GM19328 (cell line): Measurements from ENCODE around the gene AGRN.

Experiments used
- ATAC-seq: cut with Tn5 transposase; IDR thresholded peaks from one replicate; pipeline ENCODE4 v1.9.1; 2021; ENCODE audit warnings: mild to moderate bottlenecking, moderate library complexity; ENCODE audit not compliant: unreplicated experiment

Gene AGRN

DNA sequence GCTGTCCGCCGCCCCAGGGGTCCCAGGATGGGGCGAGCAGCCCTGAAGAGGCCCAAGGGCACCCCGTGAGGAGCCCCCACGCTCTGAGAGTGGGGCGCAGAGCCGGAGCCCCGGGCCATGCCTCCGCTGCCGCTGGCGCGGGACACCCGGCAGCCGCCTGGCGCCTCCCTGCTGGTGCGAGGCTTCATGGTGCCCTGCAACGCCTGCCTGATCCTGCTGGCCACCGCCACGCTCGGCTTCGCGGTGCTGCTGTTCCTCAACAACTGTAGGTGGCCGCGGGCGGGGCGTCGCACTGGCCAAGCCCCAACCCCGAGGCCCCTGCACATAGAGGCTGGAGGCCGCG is 14.5 kb downstream of the AGRN start:
- ATAC-seq, result no peak

DNA sequence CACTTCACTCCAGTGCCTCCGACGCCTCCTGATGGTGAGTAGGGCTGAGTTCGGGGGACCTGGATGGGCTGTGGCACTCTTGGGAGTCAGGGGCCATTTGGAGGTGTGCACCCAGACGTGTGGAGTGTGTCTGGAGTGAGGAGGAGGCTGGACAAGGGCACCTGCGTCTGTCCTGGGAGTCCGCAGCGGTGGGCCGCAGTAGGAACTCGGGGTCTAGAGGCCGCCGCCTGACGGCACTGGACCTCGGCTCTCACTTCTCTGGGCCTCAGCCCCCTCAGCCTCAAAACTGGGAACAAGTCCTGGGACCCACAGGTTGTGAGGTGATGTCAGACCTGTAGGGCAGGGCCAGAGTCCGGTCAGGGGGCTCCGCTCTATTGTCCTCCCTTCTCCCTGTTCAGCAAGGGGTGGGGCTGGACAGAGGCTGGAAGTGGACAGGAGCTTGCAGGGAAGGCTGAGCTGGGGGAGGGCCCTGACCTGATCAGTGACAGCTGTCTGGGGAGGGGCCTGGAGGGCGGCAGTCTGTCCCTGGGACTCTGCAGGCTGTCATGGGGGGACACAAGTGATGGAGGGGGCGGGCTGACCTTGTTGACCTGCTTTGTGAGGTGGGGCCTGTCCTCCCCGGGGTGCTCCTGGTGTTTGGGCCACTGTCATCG is 15.5 kb downstream of the AGRN start:
- no peak for ATAC-seq

DNA sequence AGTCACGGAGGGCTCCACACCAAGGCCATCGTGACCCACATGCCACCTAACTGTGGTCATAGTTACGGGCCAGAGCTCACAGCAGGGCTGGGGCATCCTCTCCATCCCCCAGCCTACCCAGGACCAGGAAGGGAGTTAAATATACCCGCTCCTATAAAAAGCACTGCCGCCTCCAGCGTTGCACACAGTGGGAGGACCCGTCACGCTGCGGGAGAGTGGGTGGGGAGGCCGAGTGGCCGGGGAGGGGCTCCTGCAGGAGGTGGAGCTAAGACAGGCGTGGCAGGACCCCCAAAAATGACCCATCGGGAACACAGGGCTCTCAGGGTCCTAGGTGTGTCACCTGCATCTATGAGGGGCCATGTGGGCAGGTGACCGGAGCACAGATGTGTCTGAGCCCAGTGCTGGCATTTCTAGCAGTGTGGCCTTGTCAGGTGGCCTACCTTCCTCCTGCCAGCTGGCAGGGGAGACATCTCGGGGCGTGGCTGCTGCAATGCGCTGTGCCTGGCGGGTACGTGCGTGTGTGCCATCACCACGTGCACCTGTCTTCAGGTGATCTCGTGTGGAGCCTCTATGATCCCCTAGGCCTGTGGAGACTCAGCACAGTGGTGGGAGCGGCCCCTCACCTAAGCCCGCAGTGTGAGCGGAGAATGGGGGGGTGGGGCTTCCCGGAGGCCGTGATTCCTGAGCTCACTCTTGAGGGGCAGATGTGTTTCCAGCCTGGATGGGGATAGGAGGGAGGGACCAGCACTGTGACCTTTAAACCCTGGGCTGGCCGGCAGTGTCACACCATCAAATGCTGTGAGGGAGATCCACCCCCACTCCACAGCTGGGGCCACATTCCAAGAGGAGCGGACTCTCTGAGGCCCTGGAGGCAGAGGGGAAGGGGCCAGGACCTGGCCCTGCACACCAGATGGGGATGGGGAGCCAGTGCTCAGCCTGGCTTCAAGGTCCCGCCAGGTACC is 17.7 kb downstream of the AGRN start:
- ATAC-seq, result no peak

DNA sequence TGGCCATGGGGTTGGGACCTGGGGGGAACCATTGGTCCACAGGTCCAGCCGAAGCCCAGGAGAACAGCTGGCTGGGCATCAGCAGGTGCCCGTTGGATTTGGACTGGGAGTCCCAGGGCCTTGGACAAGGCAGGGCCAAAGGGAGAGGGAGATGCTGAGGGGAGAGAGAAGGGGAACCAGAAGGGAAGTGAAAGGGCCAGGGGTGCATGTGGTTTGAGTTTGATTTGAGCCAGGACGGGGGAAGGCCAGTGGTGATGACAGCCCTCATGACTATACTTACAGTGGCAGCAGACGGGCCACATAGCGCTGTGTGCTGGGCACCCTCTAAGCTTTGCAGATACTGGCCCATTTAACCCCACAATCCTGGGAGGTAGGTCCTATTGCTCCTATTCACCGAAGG is 18.8 kb downstream of the AGRN start:
- no peak for ATAC-seq

DNA sequence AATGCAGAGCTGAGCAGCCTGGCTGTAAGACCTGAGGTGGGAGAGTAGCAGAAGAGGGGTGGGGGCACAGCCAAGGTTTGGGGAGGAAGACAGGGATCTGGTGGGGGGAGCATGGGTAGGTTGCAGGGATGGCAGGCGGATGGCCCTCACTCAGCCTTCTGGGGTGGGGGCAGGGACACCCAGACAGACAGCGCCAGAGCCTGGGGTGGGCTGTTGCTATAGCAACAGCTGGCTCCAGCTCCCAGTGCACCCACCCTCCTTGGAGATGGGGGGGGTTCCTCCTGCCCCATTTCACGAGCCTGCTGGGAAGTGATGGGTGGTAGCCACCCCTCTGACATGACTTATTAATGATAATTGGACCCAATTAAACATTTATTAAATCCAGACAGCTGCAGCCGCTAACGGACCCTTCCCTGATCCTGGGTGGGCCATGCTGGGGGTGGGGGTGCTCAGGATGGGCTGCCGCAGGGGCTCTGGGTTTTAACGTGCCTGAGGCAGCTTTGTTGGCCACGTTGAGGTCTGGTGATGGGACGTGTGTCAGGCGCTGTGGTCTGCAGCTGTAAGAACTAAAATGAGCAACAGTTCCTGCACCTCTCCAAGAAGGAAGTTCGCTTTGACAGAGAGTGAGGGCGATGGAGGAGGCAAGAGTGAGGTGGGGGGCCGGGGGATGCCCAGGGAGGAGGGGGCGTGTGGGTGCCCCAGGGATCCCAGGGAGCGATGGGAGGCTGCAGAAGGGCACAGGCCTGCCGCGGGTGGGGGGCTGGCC is 19.4 kb downstream of the AGRN start:
- no peak for ATAC-seq

DNA sequence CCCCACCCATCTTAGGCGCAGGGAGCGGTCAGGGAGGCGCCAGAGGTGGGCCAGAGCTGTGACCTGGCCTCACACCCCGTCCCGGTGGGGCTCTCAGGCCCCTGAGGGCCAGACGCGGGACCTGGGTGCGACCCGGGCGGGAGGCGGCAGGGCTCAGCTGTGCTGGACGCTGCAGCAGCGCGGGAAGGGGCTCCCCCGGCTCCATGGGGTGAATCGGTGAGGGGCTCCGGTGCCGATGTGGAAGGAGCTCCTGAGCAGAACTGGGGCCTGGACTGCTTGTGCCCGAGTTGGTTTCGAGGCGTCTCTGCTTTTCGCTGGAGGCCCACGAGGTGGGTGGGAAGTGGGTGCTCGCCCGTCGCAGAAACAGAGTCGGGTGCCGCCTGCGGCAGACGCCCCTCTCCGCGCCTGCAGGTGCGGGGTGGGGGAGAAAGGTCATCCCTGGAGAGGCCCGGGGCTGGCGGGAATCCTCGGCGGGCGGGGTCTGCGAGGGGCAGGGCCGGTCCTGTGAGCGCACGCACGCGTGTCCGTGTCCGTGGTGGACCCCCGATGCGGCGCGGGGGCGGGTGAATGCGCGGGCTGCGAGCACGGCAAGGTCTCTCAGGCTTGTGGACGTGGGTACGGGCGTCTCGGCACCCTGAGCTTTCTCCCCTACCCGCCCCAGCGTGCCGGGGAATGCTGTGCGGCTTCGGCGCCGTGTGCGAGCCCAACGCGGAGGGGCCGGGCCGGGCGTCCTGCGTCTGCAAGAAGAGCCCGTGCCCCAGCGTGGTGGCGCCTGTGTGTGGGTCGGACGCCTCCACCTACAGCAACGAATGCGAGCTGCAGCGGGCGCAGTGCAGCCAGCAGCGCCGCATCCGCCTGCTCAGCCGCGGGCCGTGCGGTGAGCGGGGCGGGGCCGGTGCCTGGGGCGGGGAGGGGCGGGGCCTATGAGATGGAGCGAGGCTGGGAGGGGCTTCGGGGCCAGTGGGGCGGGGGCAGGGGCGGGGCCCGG is 20.4 kb downstream of the AGRN start:
- no peak for ATAC-seq

DNA sequence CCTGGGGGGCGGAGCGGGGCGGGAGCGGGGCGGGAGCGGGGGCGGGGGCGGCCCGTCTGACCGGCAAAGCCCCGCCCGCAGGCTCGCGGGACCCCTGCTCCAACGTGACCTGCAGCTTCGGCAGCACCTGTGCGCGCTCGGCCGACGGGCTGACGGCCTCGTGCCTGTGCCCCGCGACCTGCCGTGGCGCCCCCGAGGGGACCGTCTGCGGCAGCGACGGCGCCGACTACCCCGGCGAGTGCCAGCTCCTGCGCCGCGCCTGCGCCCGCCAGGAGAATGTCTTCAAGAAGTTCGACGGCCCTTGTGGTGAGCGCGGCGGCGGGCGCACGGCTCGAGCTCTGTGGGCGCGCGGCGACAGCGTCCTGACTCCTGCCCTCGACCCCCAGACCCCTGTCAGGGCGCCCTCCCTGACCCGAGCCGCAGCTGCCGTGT is 21.2 kb downstream of the AGRN start:
- ATAC-seq, result no peak

DNA sequence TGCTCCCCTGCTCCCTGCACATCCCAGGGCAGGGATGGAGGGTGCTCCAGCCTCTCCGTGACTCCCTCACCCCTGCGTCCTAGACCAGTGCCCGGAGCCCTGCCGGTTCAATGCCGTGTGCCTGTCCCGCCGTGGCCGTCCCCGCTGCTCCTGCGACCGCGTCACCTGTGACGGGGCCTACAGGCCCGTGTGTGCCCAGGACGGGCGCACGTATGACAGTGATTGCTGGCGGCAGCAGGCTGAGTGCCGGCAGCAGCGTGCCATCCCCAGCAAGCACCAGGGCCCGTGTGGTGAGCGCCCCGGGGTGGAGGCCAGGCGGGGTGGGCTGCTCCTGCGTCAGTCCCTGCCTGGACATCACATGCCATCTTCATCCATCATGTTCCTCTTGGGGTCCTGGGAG is 22.0 kb downstream of the AGRN start:
- ATAC-seq, result no peak

DNA sequence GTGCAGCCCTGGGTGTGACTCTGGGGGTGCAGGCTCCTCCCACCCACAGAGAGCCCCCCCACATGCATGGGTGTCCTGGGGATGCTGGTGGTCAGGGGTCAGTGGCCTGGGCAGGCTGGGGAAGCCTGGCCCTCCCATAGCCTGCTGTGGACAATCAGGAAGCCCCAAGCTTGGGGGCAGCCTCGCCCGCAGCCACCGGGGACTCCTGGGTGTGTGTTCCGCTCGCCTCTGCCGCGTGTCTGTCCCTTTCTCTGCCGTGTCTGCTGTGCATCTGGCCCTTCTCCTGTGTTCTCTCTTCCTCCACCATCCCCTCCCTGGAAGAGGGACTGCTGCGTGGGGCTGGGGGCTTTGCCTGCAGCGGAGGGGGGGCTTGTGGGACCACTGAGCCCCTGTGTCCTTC is 22.9 kb downstream of the AGRN start:
- ATAC-seq, result no peak

DNA sequence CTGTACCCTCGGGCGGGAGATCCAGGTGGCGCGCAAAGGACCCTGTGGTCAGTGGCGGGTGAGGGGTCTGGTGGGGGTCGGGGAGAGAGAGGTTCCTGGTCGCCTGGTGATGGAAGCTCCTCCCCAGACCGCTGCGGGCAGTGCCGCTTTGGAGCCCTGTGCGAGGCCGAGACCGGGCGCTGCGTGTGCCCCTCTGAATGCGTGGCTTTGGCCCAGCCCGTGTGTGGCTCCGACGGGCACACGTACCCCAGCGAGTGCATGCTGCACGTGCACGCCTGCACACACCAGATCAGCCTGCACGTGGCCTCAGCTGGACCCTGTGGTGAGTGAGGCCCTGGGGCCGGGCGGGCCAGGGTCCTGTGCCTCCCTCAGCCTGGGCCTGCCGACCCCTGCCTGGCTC is 23.5 kb downstream of the AGRN start:
- no peak for ATAC-seq

DNA sequence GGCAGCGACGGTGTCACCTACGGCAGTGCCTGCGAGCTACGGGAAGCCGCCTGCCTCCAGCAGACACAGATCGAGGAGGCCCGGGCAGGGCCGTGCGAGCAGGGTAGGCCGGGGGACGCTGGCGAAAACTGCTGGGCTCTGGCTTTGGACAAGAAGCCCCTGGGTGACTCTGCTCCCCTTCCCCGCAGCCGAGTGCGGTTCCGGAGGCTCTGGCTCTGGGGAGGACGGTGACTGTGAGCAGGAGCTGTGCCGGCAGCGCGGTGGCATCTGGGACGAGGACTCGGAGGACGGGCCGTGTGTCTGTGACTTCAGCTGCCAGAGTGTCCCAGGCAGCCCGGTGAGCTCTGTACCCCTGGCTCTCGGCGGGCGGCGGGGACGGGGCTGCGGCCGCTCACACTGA is 24.0 kb downstream of the AGRN start:
- ATAC-seq, result no peak

DNA sequence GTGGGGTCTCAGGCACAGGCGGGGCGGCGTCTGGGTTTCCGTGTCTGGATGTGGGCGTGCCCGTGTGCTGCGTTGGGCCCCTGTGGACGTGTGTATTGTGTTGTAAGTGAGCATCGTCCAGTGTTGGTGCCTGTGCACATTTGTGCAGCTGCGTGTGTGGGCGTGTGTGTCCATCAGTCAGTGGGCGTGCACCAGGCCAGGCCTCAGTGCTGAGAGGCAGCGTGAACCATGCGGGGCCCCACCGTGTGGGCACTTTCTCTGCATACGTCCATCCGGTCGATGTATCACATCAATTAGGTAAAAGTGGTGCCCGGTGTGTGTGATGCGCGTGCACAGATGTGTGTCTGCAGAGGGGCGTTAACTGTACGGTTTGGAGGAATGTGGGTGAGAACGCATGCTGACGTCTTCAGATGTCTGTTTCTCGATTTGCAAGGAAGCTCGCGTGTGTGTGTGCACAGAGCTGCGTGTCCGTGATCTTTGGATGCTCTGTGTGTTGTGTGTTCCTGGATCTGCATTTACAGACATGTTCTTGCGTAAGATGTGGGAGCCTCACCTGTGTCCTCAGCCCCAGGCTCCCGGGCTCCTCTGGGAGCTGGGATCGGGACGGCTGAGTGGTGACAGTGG is 24.6 kb downstream of the AGRN start:
- ATAC-seq, result no peak

DNA sequence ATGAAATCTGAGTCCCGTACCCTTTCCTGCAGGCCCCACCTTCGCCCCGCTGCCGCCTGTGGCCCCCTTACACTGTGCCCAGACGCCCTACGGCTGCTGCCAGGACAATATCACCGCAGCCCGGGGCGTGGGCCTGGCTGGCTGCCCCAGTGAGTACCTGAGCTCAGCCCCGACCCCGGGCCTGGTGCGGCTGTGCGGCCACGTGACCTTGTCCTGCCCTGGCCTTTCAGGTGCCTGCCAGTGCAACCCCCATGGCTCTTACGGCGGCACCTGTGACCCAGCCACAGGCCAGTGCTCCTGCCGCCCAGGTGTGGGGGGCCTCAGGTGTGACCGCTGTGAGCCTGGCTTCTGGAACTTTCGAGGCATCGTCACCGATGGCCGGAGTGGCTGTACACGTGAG is 25.2 kb downstream of the AGRN start:
- ATAC-seq, result no peak

DNA sequence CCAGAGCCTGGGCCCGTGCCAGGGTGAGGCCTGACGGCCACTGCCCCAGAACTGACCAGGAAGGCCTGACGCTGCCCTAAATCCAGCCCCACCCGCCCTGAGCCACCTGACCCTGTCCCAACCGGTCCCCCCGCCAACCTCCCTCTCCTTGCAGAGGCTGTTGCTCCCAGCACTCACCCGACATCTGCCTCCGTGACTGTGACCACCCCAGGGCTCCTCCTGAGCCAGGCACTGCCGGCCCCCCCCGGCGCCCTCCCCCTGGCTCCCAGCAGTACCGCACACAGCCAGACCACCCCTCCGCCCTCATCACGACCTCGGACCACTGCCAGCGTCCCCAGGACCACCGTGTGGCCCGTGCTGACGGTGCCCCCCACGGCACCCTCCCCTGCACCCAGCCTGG is 26.3 kb downstream of the AGRN start:
- no peak for ATAC-seq

DNA sequence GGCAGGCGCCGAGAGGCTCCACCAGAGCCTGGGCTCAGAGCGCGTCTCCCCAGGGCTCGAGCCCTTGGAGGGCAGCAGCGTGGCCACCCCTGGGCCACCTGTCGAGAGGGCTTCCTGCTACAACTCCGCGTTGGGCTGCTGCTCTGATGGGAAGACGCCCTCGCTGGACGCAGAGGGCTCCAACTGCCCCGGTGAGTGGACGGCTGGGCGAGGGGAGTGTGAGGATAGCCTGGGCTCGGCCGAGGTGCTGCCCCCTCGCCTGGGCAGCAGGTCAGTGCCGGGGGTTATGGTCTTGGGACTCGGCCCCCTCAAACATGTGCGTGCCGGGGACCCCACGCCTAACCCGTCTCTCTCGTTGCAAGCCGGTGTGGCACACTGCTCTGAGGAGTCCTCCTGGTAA is 26.8 kb downstream of the AGRN start:
- no peak for ATAC-seq

DNA sequence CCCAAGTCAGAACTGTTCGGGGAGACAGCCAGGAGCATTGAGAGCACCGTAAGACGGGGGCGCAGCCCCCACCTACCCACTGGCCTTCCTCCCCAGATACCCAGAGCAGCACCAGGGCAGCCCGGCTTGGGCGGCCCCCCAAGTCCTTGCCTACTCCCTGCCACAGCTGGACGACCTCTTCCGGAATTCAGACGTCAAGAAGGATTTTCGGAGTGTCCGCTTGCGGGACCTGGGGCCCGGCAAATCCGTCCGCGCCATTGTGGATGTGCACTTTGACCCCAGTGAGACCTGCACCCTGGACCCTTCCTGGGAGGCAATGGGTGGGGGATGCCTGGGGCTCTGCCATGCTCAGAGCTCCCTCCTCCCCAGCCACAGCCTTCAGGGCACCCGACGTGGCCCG is 27.5 kb downstream of the AGRN start:
- no peak for ATAC-seq

DNA sequence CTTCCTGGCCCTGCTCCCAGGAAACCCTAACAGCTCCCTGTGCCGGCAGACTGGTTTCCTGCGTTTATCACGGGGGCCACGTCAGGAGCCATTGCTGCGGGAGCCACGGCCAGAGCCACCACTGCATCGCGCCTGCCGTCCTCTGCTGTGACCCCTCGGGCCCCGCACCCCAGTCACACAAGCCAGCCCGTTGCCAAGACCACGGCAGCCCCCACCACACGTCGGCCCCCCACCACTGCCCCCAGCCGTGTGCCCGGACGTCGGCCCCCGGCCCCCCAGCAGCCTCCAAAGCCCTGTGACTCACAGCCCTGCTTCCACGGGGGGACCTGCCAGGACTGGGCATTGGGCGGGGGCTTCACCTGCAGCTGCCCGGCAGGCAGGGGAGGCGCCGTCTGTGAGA is 28.0 kb downstream of the AGRN start:
- no peak for ATAC-seq

DNA sequence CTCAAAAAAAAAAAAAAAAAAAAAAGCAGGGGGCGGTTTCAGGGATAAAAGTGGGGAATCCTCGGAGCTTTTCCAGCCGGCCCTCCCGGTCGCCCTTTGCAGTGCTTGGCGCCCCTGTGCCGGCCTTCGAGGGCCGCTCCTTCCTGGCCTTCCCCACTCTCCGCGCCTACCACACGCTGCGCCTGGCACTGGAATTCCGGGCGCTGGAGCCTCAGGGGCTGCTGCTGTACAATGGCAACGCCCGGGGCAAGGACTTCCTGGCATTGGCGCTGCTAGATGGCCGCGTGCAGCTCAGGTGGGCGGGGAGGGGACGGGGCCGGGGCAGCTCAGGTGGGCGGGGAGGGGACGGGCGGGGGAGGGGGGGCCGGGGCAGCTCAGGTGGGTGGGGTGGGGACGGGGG is 28.8 kb downstream of the AGRN start:
- no peak for ATAC-seq

DNA sequence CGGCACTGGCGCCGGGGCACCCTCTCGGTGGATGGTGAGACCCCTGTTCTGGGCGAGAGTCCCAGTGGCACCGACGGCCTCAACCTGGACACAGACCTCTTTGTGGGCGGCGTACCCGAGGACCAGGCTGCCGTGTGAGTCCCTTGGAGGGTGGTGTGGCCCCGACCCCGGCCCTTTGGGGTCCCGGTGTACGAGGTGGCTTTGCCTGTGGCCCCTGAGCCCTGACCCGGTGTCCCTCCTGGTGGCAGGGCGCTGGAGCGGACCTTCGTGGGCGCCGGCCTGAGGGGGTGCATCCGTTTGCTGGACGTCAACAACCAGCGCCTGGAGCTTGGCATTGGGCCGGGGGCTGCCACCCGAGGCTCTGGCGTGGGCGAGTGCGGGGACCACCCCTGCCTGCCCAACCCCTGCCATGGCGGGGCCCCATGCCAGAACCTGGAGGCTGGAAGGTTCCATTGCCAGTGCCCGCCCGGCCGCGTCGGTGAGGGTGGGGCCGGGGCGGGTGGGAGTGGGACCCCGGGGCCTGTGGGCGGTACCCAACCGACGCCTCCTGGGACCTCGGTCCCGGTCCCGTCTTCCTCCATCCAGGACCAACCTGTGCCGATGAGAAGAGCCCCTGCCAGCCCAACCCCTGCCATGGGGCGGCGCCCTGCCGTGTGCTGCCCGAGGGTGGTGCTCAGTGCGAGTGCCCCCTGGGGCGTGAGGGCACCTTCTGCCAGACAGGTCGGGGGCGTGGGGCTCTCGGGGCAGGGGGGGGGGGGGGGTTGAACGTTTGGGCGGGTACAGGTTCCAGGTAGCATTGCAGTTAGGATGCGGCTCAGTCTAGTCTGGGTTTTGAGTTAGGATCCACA is 29.6 kb downstream of the AGRN start:
- no peak for ATAC-seq
